A673 (cell line): Measurements from ENCODE around the gene U2SURP.

Experiments
- EZH2 ChIP-seq: fragments of 200-600 bp; sonication (generic); IDR thresholded peaks from 2 replicates; pipeline ENCODE4 v1.6.1; 2017; ENCODE audit warnings: borderline replicate concordance, low read depth, mild to moderate bottlenecking, mixed read lengths, antibody characterized with exemption, low read length; ENCODE audit not compliant: poor library complexity, severe bottlenecking
- TF ChIP-seq, protein P1 (sequence below): fragments of 300-800, 200-600 bp; sonication (generic); conservative IDR thresholded peaks from 2 replicates; pipeline ENCODE4 v1.5.1; 2017; ENCODE audit warnings: low read depth, mild to moderate bottlenecking, antibody characterized with exemption, low read length, moderate library complexity, mixed read lengths

DNA sequence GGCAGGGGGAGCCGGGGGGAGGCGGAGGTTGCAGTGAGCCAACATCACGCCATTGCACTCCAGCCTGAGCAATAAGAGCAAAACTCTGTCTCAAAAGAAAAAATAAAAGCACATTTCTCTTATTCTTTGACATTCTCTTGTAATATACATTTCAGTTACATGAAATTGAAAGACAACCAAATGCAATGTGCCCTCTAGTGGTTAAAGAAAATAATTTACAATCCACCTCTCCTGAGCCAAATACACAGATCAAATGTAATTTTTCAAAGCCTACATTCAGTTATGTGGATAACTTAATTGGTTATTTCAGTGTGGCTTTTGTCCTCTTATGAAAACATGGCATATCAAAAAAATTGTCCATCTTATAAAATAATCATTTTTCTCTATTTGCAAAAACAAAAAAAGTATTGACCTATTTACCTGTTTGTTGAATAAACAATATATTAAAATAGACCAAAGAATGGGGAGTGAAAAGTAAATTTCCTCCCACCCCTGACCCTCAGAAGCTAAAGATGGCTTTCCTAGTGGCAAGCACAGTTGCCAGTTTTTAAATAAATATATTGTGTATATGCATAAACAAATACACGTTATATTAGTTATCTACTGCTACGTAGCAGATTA, 14.2 kb upstream of the U2SURP start:
- no peak for TF ChIP-seq EZH2
- TF ChIP-seq, protein P1, sequence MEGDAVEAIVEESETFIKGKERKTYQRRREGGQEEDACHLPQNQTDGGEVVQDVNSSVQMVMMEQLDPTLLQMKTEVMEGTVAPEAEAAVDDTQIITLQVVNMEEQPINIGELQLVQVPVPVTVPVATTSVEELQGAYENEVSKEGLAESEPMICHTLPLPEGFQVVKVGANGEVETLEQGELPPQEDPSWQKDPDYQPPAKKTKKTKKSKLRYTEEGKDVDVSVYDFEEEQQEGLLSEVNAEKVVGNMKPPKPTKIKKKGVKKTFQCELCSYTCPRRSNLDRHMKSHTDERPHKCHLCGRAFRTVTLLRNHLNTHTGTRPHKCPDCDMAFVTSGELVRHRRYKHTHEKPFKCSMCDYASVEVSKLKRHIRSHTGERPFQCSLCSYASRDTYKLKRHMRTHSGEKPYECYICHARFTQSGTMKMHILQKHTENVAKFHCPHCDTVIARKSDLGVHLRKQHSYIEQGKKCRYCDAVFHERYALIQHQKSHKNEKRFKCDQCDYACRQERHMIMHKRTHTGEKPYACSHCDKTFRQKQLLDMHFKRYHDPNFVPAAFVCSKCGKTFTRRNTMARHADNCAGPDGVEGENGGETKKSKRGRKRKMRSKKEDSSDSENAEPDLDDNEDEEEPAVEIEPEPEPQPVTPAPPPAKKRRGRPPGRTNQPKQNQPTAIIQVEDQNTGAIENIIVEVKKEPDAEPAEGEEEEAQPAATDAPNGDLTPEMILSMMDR: peak; percentile 69
